HG03159 (cell line): Measurements from ENCODE around the gene TSPAN18.

ENCODE experiments used
- ATAC-seq: cut with Tn5 transposase; IDR thresholded peaks from one replicate; pipeline ENCODE4 v1.9.1; 2021; ENCODE audit warnings: mild to moderate bottlenecking, moderate library complexity; ENCODE audit not compliant: unreplicated experiment

Gene TSPAN18

DNA sequence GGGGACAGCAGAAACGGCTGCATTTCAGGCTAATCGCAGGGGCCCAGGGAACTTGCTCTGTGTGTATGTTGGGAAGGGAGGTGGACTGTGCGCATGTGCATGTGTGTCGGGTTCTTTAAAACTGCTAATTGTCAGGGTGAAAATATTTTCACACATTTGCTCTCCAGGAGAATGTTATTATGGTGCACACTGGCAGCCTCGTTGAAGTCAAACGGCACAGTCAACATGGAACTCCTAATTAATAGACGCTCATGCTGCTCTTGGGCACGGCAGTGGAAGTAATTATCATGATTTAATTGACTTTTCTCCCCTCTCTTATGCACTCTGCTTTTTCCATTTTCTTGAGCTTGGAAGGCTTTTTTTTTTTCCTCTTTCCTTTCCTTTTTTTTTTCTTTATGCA is 92.6 kb downstream of the TSPAN18 start:
- no peak for ATAC-seq

DNA sequence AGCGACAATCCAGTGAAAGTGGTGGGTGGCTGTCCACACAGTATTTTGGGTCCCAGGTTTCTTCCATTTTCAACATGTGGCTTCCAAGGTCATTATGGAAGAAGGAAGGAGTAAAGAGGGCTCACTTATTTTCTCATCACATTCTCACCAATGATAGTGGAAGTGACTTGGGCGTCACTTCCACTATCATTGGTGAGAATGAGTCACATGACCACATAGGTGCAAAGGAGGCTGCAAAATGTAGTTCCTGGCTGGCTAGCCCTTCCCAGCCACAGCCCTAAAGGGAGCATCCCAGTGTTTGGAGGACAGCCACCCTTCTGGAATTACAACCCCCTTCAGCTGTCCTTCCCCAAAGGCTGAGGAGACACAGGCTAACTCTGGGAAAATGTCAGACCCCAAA is 95.6 kb downstream of the TSPAN18 start:
- ATAC-seq, result no peak

DNA sequence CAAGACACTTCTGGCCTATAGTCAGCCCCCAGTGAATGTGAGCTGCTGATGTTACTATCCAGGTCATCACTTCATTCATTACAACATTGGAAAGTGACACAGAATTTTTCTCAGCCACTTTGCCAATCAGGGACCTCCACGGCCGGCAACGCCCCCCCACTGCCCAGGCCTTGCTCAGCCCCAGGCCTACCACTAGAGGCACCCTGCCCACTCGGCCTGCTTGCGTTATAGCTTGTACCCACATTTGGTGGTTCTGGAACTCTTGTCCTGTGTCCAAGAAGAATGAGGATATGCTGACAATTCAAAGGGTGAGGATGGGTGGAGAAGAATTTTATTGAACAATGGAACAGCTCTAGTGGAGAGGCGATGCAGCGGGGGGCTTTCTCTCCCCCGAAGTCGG is 96.2 kb downstream of the TSPAN18 start:
- no peak for ATAC-seq

DNA sequence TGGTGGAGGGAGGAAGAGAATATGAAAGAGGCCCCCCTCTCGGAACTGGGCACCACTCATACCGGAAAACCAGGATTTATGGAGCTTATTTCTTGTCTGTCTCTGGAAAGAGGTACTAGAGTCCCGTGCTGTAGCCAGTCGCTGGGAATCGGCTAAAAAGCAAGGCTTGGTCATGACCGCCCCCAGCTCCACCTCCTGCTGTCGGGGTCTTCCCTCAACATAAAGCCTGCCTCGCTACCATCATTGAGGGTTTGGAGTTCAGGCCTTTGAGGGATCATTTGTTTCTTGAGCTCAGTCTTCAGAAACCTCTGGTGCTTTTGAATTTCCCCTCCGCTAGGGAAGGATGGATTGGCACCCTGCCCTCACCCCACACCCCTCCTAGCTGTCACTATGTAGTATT is 97.1 kb downstream of the TSPAN18 start:
- no peak for ATAC-seq

DNA sequence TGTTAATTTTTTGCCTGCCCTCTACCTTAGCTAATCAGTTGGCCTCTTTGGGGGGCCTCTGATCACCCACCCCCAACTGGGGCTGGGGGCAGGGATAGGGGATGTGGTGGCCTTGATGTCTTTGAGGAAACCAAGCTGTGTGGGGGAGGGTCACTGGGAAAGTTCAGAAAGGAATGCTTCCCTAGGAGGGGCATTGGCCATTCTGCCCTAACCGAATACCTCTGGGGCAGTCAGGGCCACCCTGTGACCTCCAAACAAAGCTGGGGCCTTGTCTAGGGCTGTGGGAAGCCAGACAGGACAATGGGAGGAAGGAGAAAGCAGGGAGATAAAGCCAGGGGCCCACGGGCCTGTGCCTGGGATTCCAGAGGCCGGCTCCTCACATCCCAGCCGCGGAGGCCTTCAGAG is 97.5 kb downstream of the TSPAN18 start:
- ATAC-seq, result no peak

DNA sequence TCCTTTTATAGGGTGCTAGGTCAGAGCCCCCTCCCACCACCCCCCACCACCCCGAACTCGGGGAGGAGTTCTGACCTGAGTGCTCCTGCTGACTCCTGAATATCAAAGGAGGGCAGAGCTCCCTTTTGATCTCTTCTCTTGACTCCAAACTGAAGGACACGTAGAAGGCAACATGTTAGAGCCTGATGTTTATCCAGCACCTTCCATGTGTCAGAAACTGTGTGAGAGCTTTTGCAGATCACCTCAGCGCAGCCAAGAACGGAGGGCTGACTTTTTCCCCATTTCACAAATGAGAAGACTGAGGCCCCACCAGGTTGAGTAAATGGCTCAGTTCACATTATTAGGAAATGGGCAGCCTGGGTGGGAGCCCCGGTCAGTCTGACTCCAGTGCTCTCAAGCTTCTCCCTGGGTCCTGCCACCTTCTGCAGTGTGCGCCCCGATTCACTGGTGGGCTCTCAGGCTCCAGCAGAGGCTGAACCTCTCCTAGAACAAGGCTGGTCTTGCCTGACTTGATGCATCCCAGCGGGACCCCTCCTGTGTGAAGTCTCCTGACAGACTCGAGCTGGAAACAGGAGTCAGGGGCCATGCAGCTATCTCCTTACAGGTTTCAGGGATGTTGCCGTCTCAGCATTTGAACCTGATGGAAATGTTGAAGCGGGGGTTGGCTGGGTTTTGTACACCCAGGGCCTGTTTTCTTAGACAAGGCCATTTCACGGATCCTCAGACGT is 98.5 kb downstream of the TSPAN18 start:
- ATAC-seq, result no peak

DNA sequence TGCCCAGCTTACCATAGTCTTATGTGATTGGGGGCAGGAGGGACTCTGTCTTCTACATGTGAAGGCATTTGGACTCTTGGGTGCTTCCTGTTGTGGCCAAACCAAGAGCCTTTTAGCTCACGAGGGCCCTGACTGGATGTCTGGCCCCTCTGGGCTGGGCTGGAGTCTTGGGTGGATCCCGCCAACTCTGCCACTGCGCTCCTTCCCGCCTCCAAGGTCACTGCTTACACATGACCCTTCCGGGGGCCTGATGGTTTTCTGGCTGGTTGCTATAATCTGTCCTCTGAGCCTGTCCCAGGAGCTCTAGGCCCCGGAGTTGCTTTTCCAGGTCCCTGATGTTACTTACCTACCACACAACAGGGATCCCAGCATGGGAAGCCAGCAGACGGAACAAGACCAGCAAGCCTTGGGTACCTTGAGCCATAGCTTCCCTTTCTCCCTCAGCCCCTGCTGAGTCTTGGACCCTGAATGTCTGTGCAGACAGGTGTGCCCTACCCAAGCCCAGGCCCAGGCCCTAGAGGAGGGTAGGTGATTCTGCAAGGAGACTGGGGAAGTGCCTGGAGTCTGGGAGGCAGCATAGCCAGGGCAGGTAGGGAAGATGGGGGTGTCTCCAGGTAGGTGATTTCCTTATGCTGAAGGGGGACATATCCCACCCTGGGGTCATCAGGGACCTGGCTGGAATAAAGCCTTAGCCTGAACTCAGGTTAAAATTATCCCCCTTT is 100.3 kb downstream of the TSPAN18 start:
- ATAC-seq, result no peak

DNA sequence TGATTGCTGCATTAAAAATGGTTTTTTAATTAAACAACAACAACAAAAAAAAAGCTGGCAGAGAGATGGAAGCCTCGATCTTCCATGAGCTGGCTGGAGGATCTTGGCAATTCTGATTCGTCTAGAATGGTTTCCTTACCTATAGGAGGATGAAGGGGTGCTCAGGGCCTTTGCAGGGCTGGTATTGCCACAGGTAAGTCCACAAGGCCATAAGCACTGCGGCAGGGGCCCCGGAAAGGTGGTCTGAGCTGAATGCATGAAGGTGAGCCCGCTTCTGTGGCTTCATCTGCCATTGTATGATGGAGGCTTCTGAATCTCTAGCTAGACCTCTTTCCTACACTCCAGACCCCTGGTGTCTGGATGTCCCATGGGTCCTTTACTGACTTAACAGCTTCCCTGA is 101.5 kb downstream of the TSPAN18 start:
- no peak for ATAC-seq

DNA sequence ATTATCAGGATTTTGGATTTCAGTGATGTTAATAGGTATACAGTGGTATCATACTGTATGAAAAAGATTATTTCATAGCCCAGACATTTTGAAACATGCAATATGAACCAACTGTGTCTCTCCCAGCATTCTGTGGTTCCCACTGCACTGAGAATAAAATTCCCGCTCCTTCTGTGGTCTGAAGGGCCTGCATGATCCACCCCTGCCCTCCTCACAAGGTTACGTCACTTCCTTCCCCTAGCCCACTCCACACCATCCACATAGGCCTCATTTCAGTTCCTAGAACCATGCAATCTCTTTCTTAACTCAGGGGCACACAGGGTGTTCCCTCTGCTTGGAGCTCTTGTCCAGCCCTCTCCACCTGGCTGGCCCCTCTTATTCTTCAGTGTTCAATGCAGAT is 103.1 kb downstream of the TSPAN18 start:
- no peak for ATAC-seq

DNA sequence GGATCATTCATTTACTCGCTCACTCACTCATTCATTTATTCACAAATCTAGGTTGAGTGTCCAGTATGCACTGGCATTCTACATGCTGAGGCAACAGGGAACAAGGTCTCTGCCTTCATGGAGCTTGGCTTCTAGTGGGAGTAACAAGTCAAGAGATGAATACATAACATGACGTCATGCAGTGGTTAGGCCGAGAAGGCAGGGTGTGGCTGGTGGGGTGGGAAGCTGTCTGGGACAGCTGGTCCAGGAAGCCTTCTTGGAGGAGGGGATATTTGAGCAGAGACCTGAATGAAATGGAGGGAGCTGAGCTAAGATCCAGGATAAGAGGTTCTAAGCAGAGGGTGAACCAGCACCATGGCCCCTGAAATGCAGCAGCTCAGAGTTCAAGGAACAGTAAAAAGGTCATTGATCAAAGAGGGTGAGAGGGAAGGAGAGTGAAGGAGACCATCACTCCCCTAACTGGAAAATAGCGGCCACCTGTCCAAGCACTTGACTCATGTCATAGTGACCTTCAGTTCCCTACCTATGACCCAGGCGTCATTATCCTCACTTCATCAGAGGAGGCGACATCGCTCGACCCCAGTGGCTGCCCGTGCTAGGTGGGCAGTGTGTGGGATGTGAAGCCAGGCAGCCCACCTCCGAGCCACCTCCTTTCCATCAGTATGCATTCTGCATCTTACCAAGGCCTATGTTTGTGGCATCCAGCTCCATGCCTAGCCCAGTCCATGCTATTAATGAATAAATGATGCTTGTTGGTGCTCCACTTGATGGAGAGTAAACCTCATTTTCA is 105.0 kb downstream of the TSPAN18 start:
- ATAC-seq, result no peak

DNA sequence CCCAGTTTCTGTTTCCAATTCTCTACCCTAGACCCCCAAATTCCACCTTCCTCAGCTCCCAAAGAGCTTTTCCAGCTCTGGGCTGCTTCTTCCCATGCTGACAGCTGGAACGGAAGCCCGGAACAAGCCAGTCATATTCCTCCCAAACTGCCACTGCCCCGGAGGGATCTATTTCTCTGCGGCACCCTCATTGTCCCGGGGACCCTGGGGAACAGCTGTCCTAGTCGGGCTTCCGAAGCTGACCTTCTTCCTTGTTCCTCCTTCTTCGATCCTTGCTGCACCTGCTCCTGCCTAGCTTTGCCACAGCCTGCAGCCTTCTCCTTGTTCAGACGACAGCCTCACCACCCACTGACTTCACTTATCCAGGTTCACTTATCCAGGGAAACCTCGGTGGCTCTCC is 105.7 kb downstream of the TSPAN18 start:
- ATAC-seq, result no peak

DNA sequence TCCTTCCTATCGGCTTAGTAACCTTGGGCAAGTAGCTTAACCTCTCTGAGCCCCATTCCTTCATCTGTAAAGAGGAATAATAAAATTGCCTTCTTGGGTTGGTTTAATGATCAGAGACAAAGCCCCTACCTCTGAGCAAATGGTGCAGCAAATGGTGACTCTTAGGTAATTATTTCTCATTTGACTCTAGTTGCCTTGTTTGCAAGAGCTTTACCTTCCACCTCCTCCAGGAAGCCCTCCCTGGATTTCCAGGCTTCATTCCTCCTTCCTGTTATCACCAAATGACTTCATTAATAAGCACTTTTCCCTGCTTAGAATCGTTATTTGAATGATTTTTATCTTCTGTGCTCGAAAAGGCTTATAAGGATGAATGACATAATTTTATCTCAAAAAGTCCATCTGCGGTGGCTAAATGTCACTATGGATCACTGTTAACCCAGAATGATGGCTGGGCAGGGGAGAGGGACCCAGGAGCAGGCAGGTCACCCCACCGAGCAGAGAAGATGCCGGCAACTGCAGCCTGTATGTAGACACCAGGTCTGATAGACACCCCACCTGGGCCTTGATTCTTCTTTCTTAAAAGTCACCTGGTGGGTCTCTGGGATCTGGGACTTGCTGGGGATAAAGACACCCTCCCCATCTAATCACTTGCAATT is 106.6 kb downstream of the TSPAN18 start:
- ATAC-seq, result no peak

DNA sequence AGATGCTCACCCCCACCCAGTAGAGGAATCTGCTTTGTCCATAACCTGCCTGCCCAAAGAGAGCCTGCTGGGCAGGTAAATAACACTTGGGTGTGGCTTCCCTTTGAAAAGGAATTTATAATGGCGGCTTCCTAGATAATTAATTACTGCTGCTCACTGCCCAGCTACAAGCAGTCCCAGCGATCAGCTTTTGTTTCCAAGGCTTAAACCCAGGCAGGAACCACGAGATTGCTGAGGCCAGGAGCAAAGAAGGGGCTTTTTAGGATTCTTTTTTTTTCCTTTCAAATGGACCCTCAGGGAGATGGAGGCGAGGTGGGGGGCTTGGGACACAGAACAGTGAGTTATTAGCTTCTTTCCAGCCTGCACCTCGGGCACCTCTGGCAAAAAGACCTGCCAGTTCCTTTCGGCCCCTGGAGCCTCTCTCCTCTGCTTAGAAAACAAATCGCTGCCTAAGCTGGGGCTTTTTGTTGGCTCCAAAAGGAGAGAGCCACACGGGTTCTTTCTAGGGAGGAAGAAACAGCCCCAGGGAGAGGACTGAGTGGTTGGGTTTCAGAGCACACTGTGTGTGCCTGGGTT is 107.2 kb downstream of the TSPAN18 start:
- ATAC-seq, result no peak

DNA sequence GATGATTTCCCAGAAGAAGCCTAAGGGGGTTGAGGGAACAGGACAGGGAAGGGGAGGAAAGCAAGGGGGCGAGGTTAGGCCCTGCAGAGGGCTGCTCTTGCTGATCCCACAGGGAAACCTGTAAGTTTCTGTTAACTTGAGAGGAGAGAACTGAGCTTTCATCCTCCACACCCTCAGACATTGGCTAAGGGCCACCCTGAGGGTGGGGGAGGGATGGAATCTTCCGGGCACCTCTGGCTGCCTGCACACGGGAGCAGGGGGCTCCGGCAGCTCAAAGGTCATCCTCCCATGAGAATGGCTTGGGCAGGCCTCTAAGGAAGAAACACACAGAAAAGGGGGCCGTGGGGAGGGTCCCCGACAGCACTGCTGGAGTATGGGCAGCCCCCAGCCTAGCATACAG is 108.1 kb downstream of the TSPAN18 start:
- ATAC-seq, result no peak

DNA sequence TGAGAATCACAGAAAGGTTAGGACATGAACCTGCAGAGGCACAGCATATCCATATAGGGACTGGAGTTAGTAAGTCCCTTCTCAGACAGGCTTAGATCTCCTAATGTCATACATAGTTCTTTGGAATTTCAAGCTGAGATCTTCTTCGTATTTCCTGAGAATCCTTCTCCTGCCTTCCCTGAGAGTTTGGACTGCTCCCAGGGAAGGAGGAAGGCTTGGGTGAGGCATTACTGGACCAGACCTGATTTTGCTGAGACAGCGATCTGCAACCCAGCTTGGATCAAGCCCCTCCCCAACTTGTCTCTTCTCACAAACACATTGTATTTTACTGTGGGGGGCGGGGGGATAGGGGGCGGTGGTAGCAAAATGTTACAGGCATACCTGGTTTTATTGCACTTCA is 108.5 kb downstream of the TSPAN18 start:
- ATAC-seq, result no peak

DNA sequence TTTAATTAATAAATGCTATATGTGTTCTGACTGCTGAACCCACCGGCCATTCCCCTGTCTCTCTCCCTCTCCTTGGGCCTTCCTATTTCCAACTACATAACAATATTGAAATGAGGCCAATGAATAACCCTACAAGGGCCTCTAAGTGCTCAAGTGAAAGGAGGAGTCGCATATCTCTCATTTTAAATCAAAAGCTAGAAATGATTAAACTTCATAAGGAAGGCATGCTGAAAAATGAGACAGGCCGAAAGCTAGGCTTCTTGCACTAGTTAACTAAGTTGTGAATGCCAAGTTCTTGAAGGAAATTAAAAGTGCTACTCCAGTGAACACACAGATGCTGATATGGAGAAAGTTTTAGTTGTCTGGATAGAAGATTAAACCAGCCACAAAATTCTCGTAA is 109.2 kb downstream of the TSPAN18 start:
- ATAC-seq, result no peak

DNA sequence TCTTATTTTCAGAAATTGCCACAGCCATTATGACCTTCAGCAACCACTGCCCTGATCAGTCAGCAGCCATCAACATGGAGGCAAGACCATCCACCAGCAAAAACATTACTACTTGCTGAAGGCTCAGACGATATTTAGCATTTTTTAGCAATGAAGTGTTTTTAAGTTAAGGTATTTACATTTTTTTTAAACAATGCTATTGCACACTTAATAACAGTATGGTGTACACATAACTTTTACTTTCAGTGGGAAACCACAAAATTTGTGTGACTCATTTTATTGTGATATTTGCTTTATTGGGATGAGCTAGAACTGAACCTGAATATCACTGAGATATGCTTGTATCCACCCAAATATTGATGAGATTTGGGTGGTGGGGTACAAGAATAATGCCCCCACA is 110.9 kb downstream of the TSPAN18 start:
- no peak for ATAC-seq

DNA sequence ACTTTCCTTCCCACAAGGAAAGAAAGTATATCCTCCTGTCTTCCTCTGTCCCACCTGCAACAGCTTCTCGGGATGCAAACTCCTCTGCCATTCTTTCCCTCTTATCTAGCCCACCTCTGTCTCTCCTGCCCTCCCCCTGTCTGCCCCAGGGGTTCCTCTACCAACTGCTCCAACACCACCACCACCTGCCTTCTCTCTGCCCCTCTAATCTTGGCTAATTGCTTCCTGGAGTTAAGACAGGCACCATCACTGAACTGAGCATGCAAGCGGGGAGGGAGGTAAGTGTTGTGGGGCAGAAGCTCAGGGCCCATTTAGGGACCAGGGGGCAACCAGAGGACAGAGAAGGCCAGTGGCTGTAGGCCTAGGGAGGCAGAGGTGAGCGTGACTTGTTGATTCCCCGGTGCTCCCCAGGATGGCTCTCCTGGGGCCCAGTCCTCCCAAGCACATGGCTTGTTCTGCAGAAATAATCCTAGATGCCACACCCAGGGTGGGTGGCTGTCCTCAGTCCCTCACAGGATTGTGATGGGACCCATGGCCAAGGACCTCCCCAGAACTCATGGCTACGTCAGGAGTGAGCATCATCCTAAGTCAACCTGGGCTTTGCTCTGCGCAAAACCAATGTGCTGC is 112.8 kb downstream of the TSPAN18 start:
- ATAC-seq, result no peak

DNA sequence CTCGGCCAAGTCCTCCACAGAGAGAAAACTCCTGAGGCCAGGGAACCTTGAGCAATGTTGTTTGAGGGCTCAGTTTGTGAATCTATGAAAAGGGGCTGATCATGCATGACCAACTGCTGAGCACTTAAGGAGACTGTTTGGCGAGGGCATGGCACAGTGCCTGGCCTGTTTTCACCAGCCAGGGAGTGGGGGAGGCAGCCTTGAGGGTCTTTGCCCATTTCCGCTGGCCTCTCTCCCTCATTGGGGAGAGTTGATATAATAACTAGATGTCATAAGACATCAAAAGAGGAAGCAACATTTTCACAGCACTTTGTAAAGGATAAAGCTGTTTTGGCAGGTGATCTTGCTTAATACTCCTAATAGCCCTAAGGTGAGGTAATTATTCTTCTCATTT is 113.3 kb downstream of the TSPAN18 start:
- ATAC-seq, result no peak

DNA sequence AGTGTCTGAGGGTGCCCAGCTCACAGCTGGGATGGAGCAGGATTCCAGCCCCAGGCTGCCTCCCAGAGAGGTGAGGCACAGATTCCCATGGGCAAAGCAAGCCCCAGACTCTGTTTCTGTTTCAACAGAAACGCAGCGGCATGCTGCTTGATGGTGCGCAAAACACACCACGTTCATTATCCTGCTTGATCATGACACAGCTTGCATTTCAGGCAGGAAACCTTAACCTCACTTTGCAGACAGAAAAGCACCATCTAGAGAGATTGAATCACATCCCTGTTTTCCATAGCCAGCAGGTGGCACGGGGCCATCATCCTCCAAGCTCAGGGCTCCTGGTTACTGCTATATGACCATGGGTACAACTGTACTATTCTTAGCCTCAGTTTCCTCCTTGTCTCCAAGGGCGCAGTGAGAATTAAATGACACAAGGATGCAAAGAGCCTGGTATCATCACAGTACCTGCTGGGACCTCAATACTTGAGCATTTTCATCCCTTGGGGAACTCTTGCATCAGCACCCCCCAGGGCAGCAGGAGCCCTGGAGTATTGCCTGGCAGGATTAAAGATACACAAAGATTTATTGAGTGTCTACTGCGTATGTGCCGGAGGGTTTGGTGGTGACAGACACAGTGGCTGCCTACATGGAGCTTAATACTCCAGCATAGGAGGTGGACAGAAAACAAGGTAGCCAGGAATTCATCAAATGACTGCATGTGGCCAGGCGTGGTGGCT is 113.9 kb downstream of the TSPAN18 start:
- ATAC-seq, result no peak
